HG03280 (cell line): ENCODE results near the gene PCDHGA2.

Experiments used
- ATAC-seq: cut with Tn5 transposase; IDR thresholded peaks from one replicate; pipeline ENCODE4 v1.9.1; 2021; ENCODE audit warnings: mild to moderate bottlenecking, moderate library complexity; ENCODE audit not compliant: unreplicated experiment

The PCDHGA2 gene

GRCh38 chr5:141382469-141383294, 44.1 kb downstream of the PCDHGA2 start, which contains the start of gene PCDHGA7:
TSS of gene PCDHGA7 (plus strand) at chr5:141382742. CDS start at chr5:141382900, 158 bp downstream.
- ATAC-seq: no peak

GRCh38 chr5:141383345-141383744, 44.8 kb downstream of the PCDHGA2 start:
- no peak for ATAC-seq

DNA sequence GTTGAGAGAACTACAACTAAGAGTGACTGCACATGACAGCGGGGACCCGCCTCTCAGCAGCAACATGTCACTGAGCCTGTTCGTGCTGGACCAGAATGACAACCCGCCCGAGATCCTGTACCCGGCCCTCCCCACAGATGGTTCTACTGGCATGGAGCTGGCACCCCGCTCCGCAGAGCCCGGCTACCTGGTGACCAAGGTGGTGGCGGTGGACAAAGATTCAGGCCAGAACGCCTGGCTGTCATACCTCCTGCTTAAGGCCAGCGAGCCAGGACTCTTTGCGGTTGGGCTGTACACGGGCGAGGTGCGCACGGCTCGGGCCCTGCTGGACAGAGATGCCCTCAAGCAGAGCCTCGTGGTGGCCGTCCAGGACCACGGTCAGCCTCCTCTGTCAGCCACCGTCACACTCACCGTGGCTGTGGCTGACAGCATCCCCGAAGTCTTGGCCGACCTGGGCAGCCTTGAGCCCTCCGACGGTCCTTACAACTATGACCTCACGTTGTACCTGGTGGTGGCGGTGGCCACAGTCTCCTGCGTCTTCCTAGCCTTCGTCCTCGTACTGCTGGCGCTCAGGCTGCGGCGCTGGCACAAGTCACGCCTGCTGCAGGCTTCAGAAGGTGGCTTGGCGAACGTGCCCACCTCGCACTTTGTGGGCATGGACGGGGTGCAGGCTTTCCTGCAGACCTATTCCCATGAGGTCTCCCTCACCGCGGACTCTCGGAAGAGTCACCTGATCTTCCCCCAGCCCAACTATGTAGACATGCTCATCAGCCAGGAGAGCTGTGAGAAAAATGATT, 46.1 kb downstream of the PCDHGA2 start:
- no peak for ATAC-seq

GRCh38 chr5:141387557-141388311, 49.2 kb downstream of the PCDHGA2 start, which contains the start of gene PCDHGB4:
TSS of gene PCDHGB4 (plus strand) at chr5:141387698. CDS start at chr5:141387885, 187 bp downstream.
- peak; percentile 93 for ATAC-seq

DNA sequence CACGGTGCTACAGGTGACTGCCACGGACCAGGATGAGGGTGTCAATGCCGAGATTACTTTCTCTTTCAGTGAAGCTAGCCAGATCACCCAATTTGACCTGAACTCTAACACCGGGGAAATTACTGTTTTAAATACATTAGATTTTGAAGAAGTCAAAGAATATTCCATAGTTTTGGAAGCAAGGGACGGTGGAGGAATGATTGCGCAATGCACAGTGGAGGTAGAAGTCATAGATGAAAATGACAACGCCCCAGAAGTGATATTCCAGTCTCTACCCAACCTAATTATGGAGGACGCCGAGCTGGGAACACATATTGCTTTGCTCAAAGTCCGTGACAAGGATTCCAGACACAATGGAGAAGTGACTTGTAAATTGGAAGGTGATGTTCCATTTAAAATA, 50.1 kb downstream of the PCDHGA2 start:
- no peak for ATAC-seq

DNA sequence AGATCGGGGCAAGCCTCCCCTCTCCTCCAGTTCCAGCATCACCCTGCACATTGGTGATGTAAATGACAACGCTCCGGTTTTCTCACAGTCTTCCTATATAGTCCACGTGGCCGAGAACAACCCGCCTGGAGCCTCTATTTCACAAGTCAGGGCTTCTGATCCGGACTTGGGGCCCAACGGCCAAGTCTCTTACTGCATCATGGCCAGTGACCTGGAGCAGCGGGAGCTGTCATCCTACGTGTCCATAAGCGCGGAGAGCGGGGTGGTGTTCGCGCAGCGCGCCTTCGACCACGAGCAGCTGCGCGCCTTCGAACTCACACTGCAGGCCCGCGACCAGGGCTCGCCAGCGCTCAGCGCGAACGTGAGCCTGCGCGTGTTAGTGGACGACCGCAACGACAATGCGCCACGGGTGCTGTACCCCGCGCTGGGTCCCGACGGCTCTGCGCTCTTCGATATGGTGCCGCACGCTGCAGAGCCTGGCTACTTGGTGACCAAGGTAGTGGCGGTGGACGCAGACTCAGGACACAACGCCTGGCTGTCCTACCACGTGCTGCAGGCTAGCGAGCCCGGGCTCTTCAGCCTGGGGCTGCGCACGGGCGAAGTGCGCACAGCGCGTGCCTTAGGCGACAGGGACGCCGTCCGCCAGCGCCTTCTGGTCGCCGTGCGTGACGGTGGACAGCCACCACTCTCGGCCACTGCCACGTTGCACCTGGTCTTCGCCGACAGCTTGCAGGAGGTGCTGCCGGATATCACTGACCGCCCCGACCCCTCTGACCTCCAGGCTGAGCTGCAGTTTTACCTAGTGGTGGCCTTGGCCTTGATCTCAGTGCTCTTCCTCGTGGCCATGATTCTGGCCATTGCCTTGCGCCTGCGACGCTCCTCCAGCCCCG, 50.8 kb downstream of the PCDHGA2 start:
- no peak for ATAC-seq

GRCh38 chr5:141392429-141393198, 54.1 kb downstream of the PCDHGA2 start, which contains the start of gene PCDHGA8:
TSS of gene PCDHGA8 (plus strand) at chr5:141392633. CDS start at chr5:141392814, 181 bp downstream.
- no peak for ATAC-seq
